HEK293 (cell line): ENCODE data around the gene OR5I1.

ENCODE experiments used
- CTCF ChIA-PET: fragments of 350-600 bp; formaldehyde crosslinking; extraction: SDS; loops from one replicate; lab custom pipeline; 2021; ENCODE audit warnings: antibody characterized with exemption; lab: Yijun Ruan, JAX
- POLR2A ChIA-PET: fragments of 300-600 bp; formaldehyde crosslinking; extraction: SDS; loops from one replicate; lab custom pipeline; 2020; ENCODE audit warnings: antibody characterized with exemption, inconsistent platforms; lab: Yijun Ruan, JAX
- H3K27ac ChIP-seq: fragments of 200-500 bp; sonication (Bioruptor generic); 2 replicates; pipeline ENCODE4 v1.5.1; 2014; ENCODE audit warnings: low read depth, low read length, control low read depth, inconsistent platforms; ENCODE audit errors: extremely low read depth
- H3K36me3 ChIP-seq, 2 experiments: fragments of 200-500 bp in 1 of 2; sonication (Bioruptor generic) in 1 of 2; 1 replicate in 1 of 2; 2 replicates in 1 of 2; pipeline ENCODE4 v1.5.1; 2014 to 2017; ENCODE audit warnings: inconsistent platforms in 2 of 2, low read length in 2 of 2; ENCODE audit not compliant: control insufficient read depth in 2 of 2, insufficient read depth in 1 of 2
- H3K4me1 ChIP-seq: fragments of 200-500 bp; sonication (Bioruptor generic); 2 replicates; pipeline ENCODE4 v1.5.1; 2014; ENCODE audit warnings: mild to moderate bottlenecking, low read length, inconsistent platforms; ENCODE audit not compliant: control insufficient read depth, insufficient read depth
- H3K4me3 ChIP-seq: 2 replicates; pipeline ENCODE4 v1.5.1; 2011; ENCODE audit warnings: low read depth, mild to moderate bottlenecking, control low read depth, low read length, moderate library complexity
- H3K9me3 ChIP-seq: fragments of 200-500 bp; sonication (Bioruptor generic); 2 replicates; pipeline ENCODE4 v1.5.1; 2014; ENCODE audit warnings: low read depth, low read length, inconsistent platforms; ENCODE audit not compliant: control insufficient read depth, insufficient read depth
- EGR2 ChIP-seq: fragments of 450-650 bp; formaldehyde crosslinking; IDR thresholded peaks from 2 replicates; pipeline ENCODE4 v1.5.1; 2016; ENCODE audit warnings: low read depth, missing biosample characterization, missing genetic modification characterization
- FEZF1 ChIP-seq: fragments of 450-650 bp; formaldehyde crosslinking; IDR thresholded peaks from 2 replicates; pipeline ENCODE4 v1.5.1; 2016; ENCODE audit warnings: missing biosample characterization, missing genetic modification characterization
- GLIS1 ChIP-seq: fragments of 450-650 bp; formaldehyde crosslinking; IDR thresholded peaks from 2 replicates; pipeline ENCODE4 v1.5.1; 2016; ENCODE audit warnings: missing biosample characterization, missing genetic modification characterization
- HOXC10 ChIP-seq: sonication (generic); formaldehyde crosslinking; IDR thresholded peaks from 2 replicates; pipeline ENCODE4 v1.8.1; 2023; ENCODE audit warnings: mild to moderate bottlenecking, missing genetic modification reagents
- HOXD13 ChIP-seq: sonication (generic); formaldehyde crosslinking; IDR thresholded peaks from 2 replicates; pipeline ENCODE4 v1.8.0; 2022; ENCODE audit warnings: missing genetic modification reagents, borderline replicate concordance
- KLF8 ChIP-seq: fragments of 450-650 bp; formaldehyde crosslinking; IDR thresholded peaks from 2 replicates; pipeline ENCODE4 v1.5.1; 2016; ENCODE audit warnings: missing biosample characterization, missing genetic modification characterization
- MYNN ChIP-seq: fragments of 450-650 bp; formaldehyde crosslinking; IDR thresholded peaks from 2 replicates; pipeline ENCODE4 v1.5.1; 2016; ENCODE audit warnings: missing biosample characterization, missing genetic modification characterization, borderline replicate concordance
- OVOL3 ChIP-seq: fragments of 450-650 bp; formaldehyde crosslinking; IDR thresholded peaks from 2 replicates; pipeline ENCODE4 v1.5.1; 2016; ENCODE audit warnings: missing biosample characterization, missing genetic modification characterization
- PRDM6 ChIP-seq: fragments of 450-650 bp; formaldehyde crosslinking; IDR thresholded peaks from 2 replicates; pipeline ENCODE4 v1.5.1; 2017; ENCODE audit warnings: missing biosample characterization, missing genetic modification characterization
- RBAK ChIP-seq: fragments of 450-650 bp; formaldehyde crosslinking; IDR thresholded peaks from 2 replicates; pipeline ENCODE4 v1.5.1; 2016; ENCODE audit warnings: missing biosample characterization, missing genetic modification characterization
- SCRT2 ChIP-seq: fragments of 450-650 bp; formaldehyde crosslinking; IDR thresholded peaks from 2 replicates; pipeline ENCODE4 v1.5.1; 2016; ENCODE audit warnings: missing biosample characterization, missing genetic modification characterization
- SP2 ChIP-seq: fragments of 450-650 bp; formaldehyde crosslinking; IDR thresholded peaks from 2 replicates; pipeline ENCODE4 v1.5.1; 2016; ENCODE audit warnings: missing biosample characterization, missing genetic modification characterization
- TRIM28 ChIP-seq: IDR thresholded peaks from 2 replicates; pipeline ENCODE4 v1.6.1; 2011; ENCODE audit warnings: low read length, control low read depth, borderline replicate concordance
- ZBTB26 ChIP-seq: fragments of 450-650 bp; formaldehyde crosslinking; optimal IDR thresholded peaks from 2 replicates; pipeline ENCODE3; 2016; ENCODE audit warnings: missing biosample characterization, mild to moderate bottlenecking, missing genetic modification characterization
- ZFP41 ChIP-seq: fragments of 450-650 bp; formaldehyde crosslinking; IDR thresholded peaks from 2 replicates; pipeline ENCODE4 v1.5.1; 2016; ENCODE audit warnings: missing biosample characterization, missing genetic modification characterization, borderline replicate concordance
- ZIC2 ChIP-seq: fragments of 450-650 bp; formaldehyde crosslinking; IDR thresholded peaks from 2 replicates; pipeline ENCODE4 v1.5.1; 2016; ENCODE audit warnings: missing biosample characterization, missing genetic modification characterization
- ZNF10 ChIP-seq: fragments of 450-650 bp; formaldehyde crosslinking; IDR thresholded peaks from 2 replicates; pipeline ENCODE4 v1.5.1; 2017; ENCODE audit warnings: missing biosample characterization, missing genetic modification characterization
- ZNF121 ChIP-seq: fragments of 450-650 bp; formaldehyde crosslinking; IDR thresholded peaks from 2 replicates; pipeline ENCODE4 v1.5.1; 2016; ENCODE audit warnings: missing biosample characterization, missing genetic modification characterization
- ZNF423 ChIP-seq: fragments of 450-650 bp; formaldehyde crosslinking; IDR thresholded peaks from 2 replicates; pipeline ENCODE4 v1.5.1; 2016; ENCODE audit warnings: missing biosample characterization, missing genetic modification characterization
- ZNF549 ChIP-seq: fragments of 450-650 bp; IDR thresholded peaks from 2 replicates; pipeline ENCODE4 v1.5.1; 2018; ENCODE audit warnings: missing biosample characterization, missing genetic modification characterization, mild to moderate bottlenecking, inconsistent platforms, moderate library complexity
- ZNF626 ChIP-seq: fragments of 450-650 bp; sonication (Bioruptor Pico); formaldehyde crosslinking; IDR thresholded peaks from 2 replicates; pipeline ENCODE4 v1.5.1; 2018; ENCODE audit warnings: missing biosample characterization, missing genetic modification characterization, inconsistent platforms
- ZNF654 ChIP-seq: fragments of 450-650 bp; formaldehyde crosslinking; IDR thresholded peaks from 2 replicates; pipeline ENCODE4 v1.5.1; 2016; ENCODE audit warnings: low read depth, missing biosample characterization, missing genetic modification characterization
- ZNF776 ChIP-seq: fragments of 450-650 bp; formaldehyde crosslinking; IDR thresholded peaks from 2 replicates; pipeline ENCODE4 v1.5.0; 2017; ENCODE audit warnings: missing biosample characterization, missing genetic modification characterization, borderline replicate concordance
- ZNF837 ChIP-seq: fragments of 450-650 bp; formaldehyde crosslinking; IDR thresholded peaks from 2 replicates; pipeline ENCODE4 v1.5.1; 2016; ENCODE audit warnings: missing biosample characterization, missing genetic modification characterization
- ZSCAN30 ChIP-seq: fragments of 450-650 bp; IDR thresholded peaks from 2 replicates; pipeline ENCODE4 v1.5.1; 2018; ENCODE audit warnings: missing biosample characterization, mild to moderate bottlenecking, missing genetic modification characterization, moderate library complexity
- TF ChIP-seq, protein P1 (sequence below): IDR thresholded peaks from 2 replicates; pipeline ENCODE4 v1.6.1; 2011; ENCODE audit warnings: mild to moderate bottlenecking, low read depth, low read length, borderline replicate concordance
- TF ChIP-seq, protein P2 (sequence below): fragments of 450-650 bp; formaldehyde crosslinking; IDR thresholded peaks from 2 replicates; pipeline ENCODE4 v1.5.1; 2017; ENCODE audit warnings: missing biosample characterization, missing genetic modification characterization
- TF ChIP-seq, protein P3 (sequence below): fragments of 450-650 bp; formaldehyde crosslinking; IDR thresholded peaks from 2 replicates; pipeline ENCODE4 v1.5.1; 2017; ENCODE audit warnings: missing biosample characterization, missing genetic modification characterization

The OR5I1 gene

GRCh38 chr11:55949330-55949729 lies 13.1 kb upstream of the OR5I1 start:
- Histone ChIP-seq H3K4me3 (no peak overlapping the region), H3K27ac (no peak overlapping the region), H3K9me3 (no peaks in the 10 kb centered on the region), H3K4me1 (no peaks in the 10 kb centered on the region), H3K36me3 (no peaks in the 10 kb centered on the region)
- POLR2A ChIA-PET = no interaction called here
- TF ChIP-seq ZNF121 (no peak), ZIC2 (tag by site-specific recombination) (no peak), FEZF1 (tag by site-specific recombination) (no peak), OVOL3 (tag by site-specific recombination) (no peak), ZNF626 (tag by site-specific recombination) (no peak), SP2 (tag by site-specific recombination) (no peak), ZNF10 (no peak), MYNN (tag by site-specific recombination) (no peak), EGR2 (tag by site-specific recombination) (no peak), ZBTB26 (tag by site-specific recombination) (no peak), ZSCAN30 (tag by site-specific recombination) (no peak), KLF8 (tag by site-specific recombination) (no peak), ZNF837 (tag by site-specific recombination) (no peak), ZFP41 (tag by site-specific recombination) (no peak)
- TF ChIP-seq, protein P1, sequence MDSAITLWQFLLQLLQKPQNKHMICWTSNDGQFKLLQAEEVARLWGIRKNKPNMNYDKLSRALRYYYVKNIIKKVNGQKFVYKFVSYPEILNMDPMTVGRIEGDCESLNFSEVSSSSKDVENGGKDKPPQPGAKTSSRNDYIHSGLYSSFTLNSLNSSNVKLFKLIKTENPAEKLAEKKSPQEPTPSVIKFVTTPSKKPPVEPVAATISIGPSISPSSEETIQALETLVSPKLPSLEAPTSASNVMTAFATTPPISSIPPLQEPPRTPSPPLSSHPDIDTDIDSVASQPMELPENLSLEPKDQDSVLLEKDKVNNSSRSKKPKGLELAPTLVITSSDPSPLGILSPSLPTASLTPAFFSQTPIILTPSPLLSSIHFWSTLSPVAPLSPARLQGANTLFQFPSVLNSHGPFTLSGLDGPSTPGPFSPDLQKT = no peak
- TF ChIP-seq, protein P2, sequence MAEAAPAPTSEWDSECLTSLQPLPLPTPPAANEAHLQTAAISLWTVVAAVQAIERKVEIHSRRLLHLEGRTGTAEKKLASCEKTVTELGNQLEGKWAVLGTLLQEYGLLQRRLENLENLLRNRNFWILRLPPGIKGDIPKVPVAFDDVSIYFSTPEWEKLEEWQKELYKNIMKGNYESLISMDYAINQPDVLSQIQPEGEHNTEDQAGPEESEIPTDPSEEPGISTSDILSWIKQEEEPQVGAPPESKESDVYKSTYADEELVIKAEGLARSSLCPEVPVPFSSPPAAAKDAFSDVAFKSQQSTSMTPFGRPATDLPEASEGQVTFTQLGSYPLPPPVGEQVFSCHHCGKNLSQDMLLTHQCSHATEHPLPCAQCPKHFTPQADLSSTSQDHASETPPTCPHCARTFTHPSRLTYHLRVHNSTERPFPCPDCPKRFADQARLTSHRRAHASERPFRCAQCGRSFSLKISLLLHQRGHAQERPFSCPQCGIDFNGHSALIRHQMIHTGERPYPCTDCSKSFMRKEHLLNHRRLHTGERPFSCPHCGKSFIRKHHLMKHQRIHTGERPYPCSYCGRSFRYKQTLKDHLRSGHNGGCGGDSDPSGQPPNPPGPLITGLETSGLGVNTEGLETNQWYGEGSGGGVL (tag by site-specific recombination) = no peak
- TF ChIP-seq, protein P3, sequence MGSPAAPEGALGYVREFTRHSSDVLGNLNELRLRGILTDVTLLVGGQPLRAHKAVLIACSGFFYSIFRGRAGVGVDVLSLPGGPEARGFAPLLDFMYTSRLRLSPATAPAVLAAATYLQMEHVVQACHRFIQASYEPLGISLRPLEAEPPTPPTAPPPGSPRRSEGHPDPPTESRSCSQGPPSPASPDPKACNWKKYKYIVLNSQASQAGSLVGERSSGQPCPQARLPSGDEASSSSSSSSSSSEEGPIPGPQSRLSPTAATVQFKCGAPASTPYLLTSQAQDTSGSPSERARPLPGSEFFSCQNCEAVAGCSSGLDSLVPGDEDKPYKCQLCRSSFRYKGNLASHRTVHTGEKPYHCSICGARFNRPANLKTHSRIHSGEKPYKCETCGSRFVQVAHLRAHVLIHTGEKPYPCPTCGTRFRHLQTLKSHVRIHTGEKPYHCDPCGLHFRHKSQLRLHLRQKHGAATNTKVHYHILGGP (tag by site-specific recombination) = no peak
- CTCF ChIA-PET = interaction anchor here (0.7 kb wide), 1 partner anchor 870 kb away, joined by 3 read pairs; no protein-coding TSS in a partner anchor

GRCh38 chr11:55942785-55943392 lies 6.7 kb upstream of the OR5I1 start:
- no peak for TF ChIP-seq GLIS1 (tag by site-specific recombination)
- TF ChIP-seq RBAK (tag by site-specific recombination) = no peak
- no peak for TF ChIP-seq HOXD13 (CRISPR knock-in tag)
- no peak for TF ChIP-seq ZNF776 (tag by site-specific recombination)
- TF ChIP-seq PRDM6 (tag by site-specific recombination) = no peak
- peak; percentile 50 for TF ChIP-seq ZNF654 (tag by site-specific recombination)
- peak; percentile 78 for TF ChIP-seq SCRT2 (tag by site-specific recombination)
- TF ChIP-seq ZNF423 (tag by site-specific recombination) = no peak
- TF ChIP-seq ZNF549 = no peak
- no peak for TF ChIP-seq HOXC10 (CRISPR knock-in tag)
- no peak for TF ChIP-seq ZSCAN30 (tag by site-specific recombination)
- TF ChIP-seq TRIM28 = no peak
- TF ChIP-seq, all 188 proteins: peak for 2
- H3K4me3 ChIP-seq = no peak overlapping the region
- H3K9me3 ChIP-seq = no peaks in the 10 kb centered on the region
- CTCF ChIA-PET = no interaction called here
- no peaks in the 10 kb centered on the region for H3K36me3 ChIP-seq
- POLR2A ChIA-PET = no interaction called here
- H3K27ac ChIP-seq = no peak overlapping the region
- no peaks in the 10 kb centered on the region for H3K4me1 ChIP-seq
